HEK293 (cell line): ENCODE results near the gene MOGAT2.
"Not testable (repeated sequence)": the region's sequence is repeated elsewhere in the genome, so short reads cannot be mapped to it uniquely, and the experiment has no call there.

ENCODE experiments used
- GFI1B ChIP-seq: fragments of 450-650 bp; formaldehyde crosslinking; IDR thresholded peaks from 2 replicates; pipeline ENCODE4 v1.5.1; 2016; ENCODE audit warnings: missing biosample characterization, missing genetic modification characterization
- TCF7L2 ChIP-seq: IDR thresholded peaks from 2 replicates; pipeline ENCODE4 v1.6.1; 2011; ENCODE audit warnings: low read depth, mild to moderate bottlenecking, inconsistent platforms, low read length, moderate library complexity, borderline replicate concordance
- YY2 ChIP-seq: fragments of 450-650 bp; formaldehyde crosslinking; IDR thresholded peaks from 2 replicates; pipeline ENCODE4 v1.5.1; 2016; ENCODE audit warnings: missing biosample characterization, missing genetic modification characterization
- ZNF274 ChIP-seq, 2 experiments: fragments of 200-500 bp in 1 of 2; fragments of 450-650 bp in 1 of 2; sonication (Bioruptor generic) in 1 of 2; formaldehyde crosslinking in 1 of 2; IDR thresholded peaks; 2 replicates each; pipeline versions ENCODE4 v1.5.1 to v1.6.1; 2014 to 2016; ENCODE audit warnings: borderline replicate concordance in 1 of 2, inconsistent platforms in 1 of 2, low read length in 1 of 2, missing biosample characterization in 1 of 2, missing genetic modification characterization in 1 of 2
- ZNF302 ChIP-seq: fragments of 450-650 bp; formaldehyde crosslinking; IDR thresholded peaks from 2 replicates; pipeline ENCODE4 v1.5.1; 2016; ENCODE audit warnings: missing biosample characterization, missing genetic modification characterization, low read depth
- ZNF426 ChIP-seq: fragments of 450-650 bp; formaldehyde crosslinking; IDR thresholded peaks from 2 replicates; pipeline ENCODE4 v1.5.1; 2017; ENCODE audit warnings: missing biosample characterization, missing genetic modification characterization, mild to moderate bottlenecking, inconsistent platforms, moderate library complexity
- ZNF521 ChIP-seq: fragments of 450-650 bp; formaldehyde crosslinking; IDR thresholded peaks from 2 replicates; pipeline ENCODE4 v1.5.1; 2017; ENCODE audit warnings: missing biosample characterization, mild to moderate bottlenecking, missing genetic modification characterization
- TF ChIP-seq, protein P1 (sequence below): fragments of 450-650 bp; formaldehyde crosslinking; IDR thresholded peaks from 2 replicates; pipeline ENCODE4 v1.5.1; 2016; ENCODE audit warnings: missing biosample characterization, missing genetic modification characterization
- TF ChIP-seq, protein P2 (sequence below): fragments of 450-650 bp; formaldehyde crosslinking; IDR thresholded peaks from 2 replicates; pipeline ENCODE4 v1.5.1; 2017; ENCODE audit warnings: missing biosample characterization, missing genetic modification characterization
- TF ChIP-seq, protein P3 (sequence below): fragments of 450-650 bp; formaldehyde crosslinking; IDR thresholded peaks from 2 replicates; pipeline ENCODE4 v1.5.1; 2016; ENCODE audit warnings: missing biosample characterization, missing genetic modification characterization

DNA sequence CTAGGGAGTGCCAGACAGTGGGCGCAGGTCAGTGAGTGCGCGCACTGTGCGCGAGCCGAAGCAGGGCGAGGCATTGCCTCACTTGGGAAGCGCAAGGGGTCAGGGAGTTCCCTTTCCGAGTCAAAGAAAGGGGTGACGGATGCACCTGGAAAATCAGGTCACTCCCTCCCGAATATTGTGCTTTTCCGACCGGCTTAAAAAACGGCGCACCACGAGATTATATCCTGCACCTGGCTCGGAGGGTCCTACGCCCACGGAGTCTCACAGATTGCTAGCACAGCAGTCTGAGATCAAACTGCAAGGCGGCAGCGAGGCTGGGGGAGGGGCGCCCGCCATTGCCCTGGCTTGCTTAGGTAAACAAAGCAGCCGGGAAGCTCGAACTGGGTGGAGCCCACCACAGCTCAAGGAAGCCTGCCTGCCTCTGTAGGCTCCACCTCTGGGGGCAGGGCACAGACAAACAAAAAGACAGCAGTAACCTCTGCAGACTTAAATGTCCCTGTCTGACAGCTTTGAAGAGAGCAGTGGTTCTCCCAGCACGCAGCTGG, 31.2 kb downstream of the MOGAT2 start:
- TF ChIP-seq, protein P1, sequence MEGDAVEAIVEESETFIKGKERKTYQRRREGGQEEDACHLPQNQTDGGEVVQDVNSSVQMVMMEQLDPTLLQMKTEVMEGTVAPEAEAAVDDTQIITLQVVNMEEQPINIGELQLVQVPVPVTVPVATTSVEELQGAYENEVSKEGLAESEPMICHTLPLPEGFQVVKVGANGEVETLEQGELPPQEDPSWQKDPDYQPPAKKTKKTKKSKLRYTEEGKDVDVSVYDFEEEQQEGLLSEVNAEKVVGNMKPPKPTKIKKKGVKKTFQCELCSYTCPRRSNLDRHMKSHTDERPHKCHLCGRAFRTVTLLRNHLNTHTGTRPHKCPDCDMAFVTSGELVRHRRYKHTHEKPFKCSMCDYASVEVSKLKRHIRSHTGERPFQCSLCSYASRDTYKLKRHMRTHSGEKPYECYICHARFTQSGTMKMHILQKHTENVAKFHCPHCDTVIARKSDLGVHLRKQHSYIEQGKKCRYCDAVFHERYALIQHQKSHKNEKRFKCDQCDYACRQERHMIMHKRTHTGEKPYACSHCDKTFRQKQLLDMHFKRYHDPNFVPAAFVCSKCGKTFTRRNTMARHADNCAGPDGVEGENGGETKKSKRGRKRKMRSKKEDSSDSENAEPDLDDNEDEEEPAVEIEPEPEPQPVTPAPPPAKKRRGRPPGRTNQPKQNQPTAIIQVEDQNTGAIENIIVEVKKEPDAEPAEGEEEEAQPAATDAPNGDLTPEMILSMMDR = not testable (repeated sequence)
- TF ChIP-seq, protein P2, sequence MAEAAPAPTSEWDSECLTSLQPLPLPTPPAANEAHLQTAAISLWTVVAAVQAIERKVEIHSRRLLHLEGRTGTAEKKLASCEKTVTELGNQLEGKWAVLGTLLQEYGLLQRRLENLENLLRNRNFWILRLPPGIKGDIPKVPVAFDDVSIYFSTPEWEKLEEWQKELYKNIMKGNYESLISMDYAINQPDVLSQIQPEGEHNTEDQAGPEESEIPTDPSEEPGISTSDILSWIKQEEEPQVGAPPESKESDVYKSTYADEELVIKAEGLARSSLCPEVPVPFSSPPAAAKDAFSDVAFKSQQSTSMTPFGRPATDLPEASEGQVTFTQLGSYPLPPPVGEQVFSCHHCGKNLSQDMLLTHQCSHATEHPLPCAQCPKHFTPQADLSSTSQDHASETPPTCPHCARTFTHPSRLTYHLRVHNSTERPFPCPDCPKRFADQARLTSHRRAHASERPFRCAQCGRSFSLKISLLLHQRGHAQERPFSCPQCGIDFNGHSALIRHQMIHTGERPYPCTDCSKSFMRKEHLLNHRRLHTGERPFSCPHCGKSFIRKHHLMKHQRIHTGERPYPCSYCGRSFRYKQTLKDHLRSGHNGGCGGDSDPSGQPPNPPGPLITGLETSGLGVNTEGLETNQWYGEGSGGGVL (tag by site-specific recombination) = not testable (repeated sequence)
- TF ChIP-seq, protein P3, sequence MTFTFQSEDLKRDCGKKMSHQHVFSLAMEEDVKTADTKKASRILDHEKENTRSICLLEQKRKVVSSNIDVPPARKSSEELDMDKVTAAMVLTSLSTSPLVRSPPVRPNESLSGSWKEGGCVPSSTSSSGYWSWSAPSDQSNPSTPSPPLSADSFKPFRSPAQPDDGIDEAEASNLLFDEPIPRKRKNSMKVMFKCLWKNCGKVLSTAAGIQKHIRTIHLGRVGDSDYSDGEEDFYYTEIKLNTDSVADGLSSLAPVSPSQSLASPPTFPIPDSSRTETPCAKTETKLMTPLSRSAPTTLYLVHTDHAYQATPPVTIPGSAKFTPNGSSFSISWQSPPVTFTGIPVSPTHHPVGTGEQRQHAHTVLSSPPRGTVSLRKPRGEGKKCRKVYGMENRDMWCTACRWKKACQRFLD = not testable (repeated sequence)
- TF ChIP-seq ZNF274 (IDR thresholded peaks at IDR 0.05; ENCODE audit: low read length); ZNF274 (tag by site-specific recombination; IDR thresholded peaks at IDR 0.05; ENCODE audit: borderline replicate concordance); ZNF302 (tag by site-specific recombination); YY2 (tag by site-specific recombination); TCF7L2; ZNF426; GFI1B (tag by site-specific recombination); ZNF521 (tag by site-specific recombination): not testable (repeated sequence)
